Testis (tissue), 2 donors: Measurements from ENCODE around the gene TRIM63.

Source experiments
- POLR2A ChIP-seq: fragments of 450-650 bp; IDR thresholded peaks from one replicate; pipeline ENCODE4 v1.6.1; 2017; ENCODE audit warnings: antibody characterized with exemption, mild to moderate bottlenecking, moderate library complexity
- TF ChIP-seq, protein P1 (sequence below), 3 experiments: fragments of 450-650 bp in 2 of 3; fragments of 200-600 bp in 1 of 3; sonication (generic) in 1 of 3; IDR thresholded peaks; one replicate each; pipeline ENCODE4 v1.5.1; 2016 to 2019; ENCODE audit warnings: antibody characterized with exemption in 3 of 3, mild to moderate bottlenecking in 2 of 3, moderate library complexity in 1 of 3

DNA sequence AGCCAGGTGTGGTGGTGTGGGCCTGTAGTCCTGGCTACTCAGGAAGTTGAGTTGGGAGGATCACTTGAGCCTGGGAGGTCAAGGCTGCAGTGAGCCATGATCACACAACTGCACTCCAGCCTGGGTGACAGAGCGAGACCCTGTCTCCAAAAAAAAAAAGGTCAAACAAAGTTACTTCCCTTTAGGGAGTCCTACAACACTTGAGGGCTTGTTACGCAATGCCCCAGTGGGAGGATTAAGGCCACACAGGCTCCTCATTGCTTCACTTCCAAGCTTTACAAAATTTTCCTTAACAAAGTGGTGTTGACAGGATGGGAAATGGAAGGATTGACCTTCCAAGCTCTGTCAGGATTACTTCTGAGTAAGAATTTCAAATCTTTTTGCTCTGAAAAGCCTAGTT lies 52.1 kb downstream of the TRIM63 start:
- TF ChIP-seq, protein P1, sequence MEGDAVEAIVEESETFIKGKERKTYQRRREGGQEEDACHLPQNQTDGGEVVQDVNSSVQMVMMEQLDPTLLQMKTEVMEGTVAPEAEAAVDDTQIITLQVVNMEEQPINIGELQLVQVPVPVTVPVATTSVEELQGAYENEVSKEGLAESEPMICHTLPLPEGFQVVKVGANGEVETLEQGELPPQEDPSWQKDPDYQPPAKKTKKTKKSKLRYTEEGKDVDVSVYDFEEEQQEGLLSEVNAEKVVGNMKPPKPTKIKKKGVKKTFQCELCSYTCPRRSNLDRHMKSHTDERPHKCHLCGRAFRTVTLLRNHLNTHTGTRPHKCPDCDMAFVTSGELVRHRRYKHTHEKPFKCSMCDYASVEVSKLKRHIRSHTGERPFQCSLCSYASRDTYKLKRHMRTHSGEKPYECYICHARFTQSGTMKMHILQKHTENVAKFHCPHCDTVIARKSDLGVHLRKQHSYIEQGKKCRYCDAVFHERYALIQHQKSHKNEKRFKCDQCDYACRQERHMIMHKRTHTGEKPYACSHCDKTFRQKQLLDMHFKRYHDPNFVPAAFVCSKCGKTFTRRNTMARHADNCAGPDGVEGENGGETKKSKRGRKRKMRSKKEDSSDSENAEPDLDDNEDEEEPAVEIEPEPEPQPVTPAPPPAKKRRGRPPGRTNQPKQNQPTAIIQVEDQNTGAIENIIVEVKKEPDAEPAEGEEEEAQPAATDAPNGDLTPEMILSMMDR (IDR thresholded peaks at IDR 0.05) = no peak
- TF ChIP-seq POLR2A = no peak
